AG04450 (cell line): ENCODE results near the gene PLEKHG3. TPM values are rescaled to one million over a fixed set of nuclear protein-coding genes. Genes with fewer than 3 reads are reported as not detected.

Source experiments
- CTCF ChIA-PET: fragments of 300-600, 350-600 bp; formaldehyde crosslinking; extraction: SDS; loops from one replicate; lab custom pipeline; 2022; ENCODE audit warnings: antibody characterized with exemption, inconsistent platforms; lab: Charles Lee
- POLR2A ChIA-PET: fragments of 350-600 bp; formaldehyde crosslinking; extraction: SDS; loops from one replicate; lab custom pipeline; 2021; ENCODE audit warnings: antibody characterized with exemption, inconsistent platforms; lab: Yijun Ruan, JAX
- DNase-seq: peaks from one replicate; pipeline ENCODE4 v3.0.0-alpha.2; 2011; ENCODE audit warnings: low read depth, low spot score
- H3K27ac ChIP-seq: one replicate; pipeline ENCODE4 v1.5.1; 2012; ENCODE audit warnings: low read depth, low read length, control low read depth
- H3K27me3 ChIP-seq: one replicate; pipeline ENCODE4 v1.6.0; 2012; ENCODE audit warnings: low read length; ENCODE audit not compliant: control insufficient read depth, insufficient read depth
- H3K4me3 ChIP-seq: 2 replicates; pipeline ENCODE4 v1.5.1; 2011; ENCODE audit warnings: mild to moderate bottlenecking, low read depth, low read length, control low read depth
- H3K9me3 ChIP-seq: 2 replicates; pipeline ENCODE4 v1.5.1; 2012; ENCODE audit warnings: low read length; ENCODE audit not compliant: control insufficient read depth, insufficient read depth
- CTCF ChIP-seq: IDR thresholded peaks from 2 replicates; pipeline ENCODE4 v1.5.1; 2011; ENCODE audit warnings: low read depth, low read length, control low read depth, inconsistent platforms
- polyA plus RNA-seq: library from polyadenylated mRNA; depleted of rRNA; stranded (reverse); fragments of >200 nt; gene quantifications from 2 replicates; pipeline ENCODE4 v1.2.3, GENCODE V29; 2011

Gene PLEKHG3
- polyA plus RNA-seq, 1 experiment, result 6.6 TPM

GRCh38 chr14:64695071-64695470, 9.2 kb upstream of the PLEKHG3 start:
- Histone ChIP-seq H3K27me3 (peaks cover 61% of the 10 kb centered on the region), H3K27ac (no peak overlapping the region), H3K4me3 (no peak overlapping the region), H3K9me3 (no peaks in the 10 kb centered on the region)
- TF ChIP-seq CTCF, result no peak
- ChIA-PET CTCF (interaction anchor here (0.6 kb wide), 1 partner anchor 9 kb away, joined by 3 read pairs; the partner anchor contains the start of gene PLEKHG3), POLR2A (interaction anchor here (1.2 kb wide), 1 partner anchor 9 kb away, joined by 3 read pairs; the partner anchor contains the start of gene PLEKHG3)
- DNase-seq, result no peak

DNA sequence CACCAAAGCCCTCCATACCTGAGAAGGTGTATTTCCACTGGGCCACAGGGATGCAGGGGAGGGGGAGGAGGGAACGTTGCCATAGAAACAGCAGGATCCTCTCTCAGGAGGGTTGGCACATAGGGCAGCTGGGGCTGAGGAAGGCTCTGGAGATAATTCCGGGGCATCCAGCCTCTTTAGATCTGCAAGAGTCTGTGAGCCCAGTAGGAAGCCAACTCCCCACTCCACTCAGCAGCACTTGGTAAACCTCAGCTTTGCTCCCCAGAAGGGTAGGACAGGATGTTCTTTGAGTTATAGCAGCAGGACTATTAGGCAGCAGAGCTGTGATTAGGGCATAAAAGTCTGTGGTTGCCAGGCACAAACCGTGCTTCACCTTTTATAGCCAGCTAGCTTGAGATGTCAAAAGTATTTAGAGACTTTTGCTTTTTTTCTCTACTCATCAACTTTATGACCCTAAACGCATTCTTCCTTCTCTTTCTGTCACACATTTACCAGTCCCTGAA, 7.8 kb upstream of the PLEKHG3 start:
- DNase-seq, result no peak
- no peaks in the 10 kb centered on the region for H3K9me3 ChIP-seq
- ChIA-PET CTCF (interaction anchor here (0.7 to 1.0 kb wide), 3 partner anchors 15 to 176 kb away, joined by 3 to 5 read pairs (median 3); no protein-coding TSS in a partner anchor), POLR2A (no interaction called here)
- TF ChIP-seq CTCF, result no peak
- peaks cover 70% of the 10 kb centered on the region for H3K27me3 ChIP-seq
- no peak overlapping the region for H3K4me3 ChIP-seq
- H3K27ac ChIP-seq, result no peak overlapping the region

DNA sequence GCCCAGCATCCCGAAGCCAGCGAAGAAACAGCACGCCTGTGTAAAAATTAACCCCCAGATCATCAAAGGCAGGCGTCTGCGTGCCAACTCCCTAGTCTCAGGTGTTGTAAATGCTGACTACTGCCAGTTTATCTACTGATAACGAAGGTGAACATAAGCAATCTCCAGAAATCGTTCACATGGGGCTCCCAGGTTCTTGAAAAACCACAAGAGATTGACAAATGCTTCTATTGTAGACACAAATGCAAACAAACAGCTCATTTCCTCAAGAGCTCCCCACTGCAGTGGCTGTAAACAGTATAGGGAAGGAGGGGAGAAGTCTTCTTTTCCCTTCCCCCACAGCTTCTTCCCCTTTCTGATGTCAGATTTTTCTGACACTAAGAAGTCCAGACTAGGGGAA, 5.3 kb upstream of the PLEKHG3 start:
- Histone ChIP-seq H3K9me3 (no peaks in the 10 kb centered on the region), H3K4me3 (no peak overlapping the region), H3K27me3 (peaks cover 74% of the 10 kb centered on the region), H3K27ac (no peak overlapping the region)
- ChIA-PET POLR2A (no interaction called here), CTCF (interaction anchor here (0.7 to 1.1 kb wide), 6 partner anchors 11 to 193 kb away, joined by 3 to 5 read pairs (median 3); partner anchors contain the start of gene HSPA2)
- TF ChIP-seq CTCF, result no peak
- no peak for DNase-seq

- no peak overlapping the region for H3K4me3 ChIP-seq
- H3K9me3 ChIP-seq, result no peaks in the 10 kb centered on the region
- no peak for DNase-seq
- CTCF ChIA-PET, result no interaction called here
- H3K27ac ChIP-seq, result no peak overlapping the region
- TF ChIP-seq CTCF, result no peak
- POLR2A ChIA-PET, result no interaction called here
- peaks cover 65% of the 10 kb centered on the region for H3K27me3 ChIP-seq
Measured at GRCh38 chr14:64700290-64700689, 3.9 kb upstream of the PLEKHG3 start.

- CTCF ChIA-PET, result no interaction called here
- H3K9me3 ChIP-seq, result no peaks in the 10 kb centered on the region
- no peak overlapping the region for H3K4me3 ChIP-seq
- no peak overlapping the region for H3K27ac ChIP-seq
- POLR2A ChIA-PET, result no interaction called here
- no peak for TF ChIP-seq CTCF
- DNase-seq, result no peak
- H3K27me3 ChIP-seq, result peaks cover 63% of the 10 kb centered on the region
Measured at GRCh38 chr14:64700894-64701293, 3.3 kb upstream of the PLEKHG3 start.
